Measurements from ENCODE around the gene BCOR. TPM values are rescaled to one million over a fixed set of nuclear protein-coding genes. Genes with fewer than 3 reads are reported as not detected.

Gene BCOR
- total RNA-seq, 1 experiment from 2014 or later, result 48.3 TPM

DNA sequence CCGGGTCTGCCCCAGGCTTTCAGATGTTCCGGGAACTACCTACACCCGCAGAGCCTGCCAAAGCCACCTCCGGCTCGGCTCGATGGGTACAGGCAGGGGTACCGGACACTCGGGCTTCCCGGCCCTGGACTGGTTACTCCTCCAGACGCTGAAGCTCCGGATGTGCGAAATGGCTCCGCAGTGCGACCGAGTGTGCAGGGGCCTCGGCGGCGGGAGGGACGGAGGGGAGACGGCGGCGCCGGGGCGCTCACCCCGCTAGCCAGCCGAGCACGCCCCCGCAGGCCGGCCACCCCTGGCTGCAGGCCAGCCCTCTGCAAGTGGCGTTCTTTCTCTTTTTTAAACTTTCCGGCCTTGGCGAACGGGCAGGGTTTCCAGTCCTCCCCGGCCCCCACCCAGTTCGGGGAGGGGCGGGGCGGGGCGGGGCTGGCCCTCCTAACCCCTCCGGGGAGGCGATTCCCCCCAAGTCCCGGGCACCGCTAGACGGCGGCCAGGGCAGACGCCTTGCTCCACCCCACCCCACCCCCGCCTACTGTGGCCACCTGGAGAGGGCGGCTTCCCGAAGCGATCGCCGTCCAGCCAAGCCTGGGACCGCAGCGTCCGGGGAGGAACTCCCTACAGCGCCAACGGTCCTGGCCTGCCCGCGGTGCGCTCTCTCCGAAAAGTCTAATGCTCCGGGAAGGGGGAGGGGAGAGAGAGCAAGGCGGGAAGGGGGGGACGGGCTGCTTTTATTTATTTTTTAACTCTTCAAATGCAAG is 7.5 kb downstream of the BCOR start:
- H3K36me3 ChIP-seq (ENCODE audit: control insufficient read depth, insufficient read depth, low read length), result no peaks in the 10 kb centered on the region
- ATAC-seq (peak; percentile 57), DNase-seq (ENCODE audit: low read depth, low spot score) (no peak)
- no TSS peak for BruUV-seq (replicated peaks)
- intact Hi-C loops (cut with micrococcal nuclease; ENCODE audit: unreplicated experiment) (loop anchor here (5.0 kb wide), 1 partner anchor 82 kb away; no protein-coding TSS in a partner anchor), in situ Hi-C loops (cut with HindIII; ENCODE audit: low pct_unique_long_range_greater_than_20kb, low sequenced_read_pairs) (no loop called here)
- CTCF ChIA-PET, result no interaction called here
- POLR2A ChIA-PET, result interaction anchor here (1.7 kb wide), 1 partner anchor 20 kb away, joined by 3 read pairs; no protein-coding TSS in a partner anchor
- peaks cover 31% of the 10 kb centered on the region for H3K4me1 ChIP-seq (ENCODE audit: control insufficient read depth, insufficient read depth, low read length)
- TF ChIP-seq TCF7L2 (IDR thresholded peaks at IDR 0.05; ENCODE audit: low read depth, low read length) (no peak), SIN3A (IDR thresholded peaks at IDR 0.05; ENCODE audit: borderline replicate concordance, insufficient read depth, low read depth, low read length) (no peak), CTCF (IDR thresholded peaks at IDR 0.05) (no peak), POLR2AphosphoS5 (IDR thresholded peaks at IDR 0.05; ENCODE audit: low read depth, low read length) (no peak), REST (IDR thresholded peaks at IDR 0.05; ENCODE audit: insufficient read depth in 1 of 2, low read depth in 2 of 2, low read length in 1 of 2) (no peak)
- peak overlapping the region; percentile 79 for H3K27ac ChIP-seq (ENCODE audit: low read length)
- H3K4me3 ChIP-seq (ENCODE audit: low read depth in 2 of 2, low read length in 2 of 2), result peak overlapping the region; percentile 53 to 64
- H3K27me3 ChIP-seq (ENCODE audit: control insufficient read depth, insufficient read depth, low read length), result no peaks in the 10 kb centered on the region
- H3K9me3 ChIP-seq (ENCODE audit: control insufficient read depth, insufficient read depth, low read depth, low read length), result no peaks in the 10 kb centered on the region

GRCh38 chrX:40088803-40089540 is 8.8 kb downstream of the BCOR start:
- intact Hi-C loops (cut with micrococcal nuclease; ENCODE audit: unreplicated experiment) (loop anchor here (5.0 to 10.0 kb wide), 2 partner anchors 77 to 274 kb away; no protein-coding TSS in a partner anchor), in situ Hi-C loops (cut with HindIII; ENCODE audit: low pct_unique_long_range_greater_than_20kb, low sequenced_read_pairs) (no loop called here)
- H3K27me3 ChIP-seq (ENCODE audit: control insufficient read depth, insufficient read depth, low read length), result no peaks in the 10 kb centered on the region
- no peaks in the 10 kb centered on the region for H3K36me3 ChIP-seq (ENCODE audit: control insufficient read depth, insufficient read depth, low read length)
- TF ChIP-seq REST (IDR thresholded peaks at IDR 0.05; ENCODE audit: insufficient read depth in 1 of 2, low read depth in 2 of 2, low read length in 1 of 2) (no peak), SIN3A (IDR thresholded peaks at IDR 0.05; ENCODE audit: borderline replicate concordance, insufficient read depth, low read depth, low read length) (no peak), POLR2AphosphoS5 (IDR thresholded peaks at IDR 0.05; ENCODE audit: low read depth, low read length) (no peak), TCF7L2 (IDR thresholded peaks at IDR 0.05; ENCODE audit: low read depth, low read length) (no peak), CTCF (IDR thresholded peaks at IDR 0.05) (no peak)
- H3K4me1 ChIP-seq (ENCODE audit: control insufficient read depth, insufficient read depth, low read length), result peaks cover 31% of the 10 kb centered on the region
- no peak for DNase-seq (ENCODE audit: low read depth, low spot score)
- POLR2A ChIA-PET, result no interaction called here
- CTCF ChIA-PET, result interaction anchor here (0.6 kb wide), 1 partner anchor 38 kb away, joined by 3 read pairs; no protein-coding TSS in a partner anchor
- H3K9me3 ChIP-seq (ENCODE audit: control insufficient read depth, insufficient read depth, low read depth, low read length), result no peaks in the 10 kb centered on the region
- ATAC-seq, result no peak
- H3K27ac ChIP-seq (ENCODE audit: low read length), result peak overlapping the region; percentile 79
- peak overlapping the region; percentile 53 to 64; a peak in 3 of 4 replicates for H3K4me3 ChIP-seq (ENCODE audit: low read depth in 2 of 2, low read length in 2 of 2)
- BruUV-seq (replicated peaks), result no TSS peak
